Measurements from ENCODE around the gene MGAT4A.
A peak's percentile ranks its signal among the peaks of the same experiment; 100 is the strongest.

Gene MGAT4A

GRCh38 chr2:98656800-98657199 lies 74.1 kb downstream of the MGAT4A start:
- peak; percentile 91 to 93 for DNase-seq

GRCh38 chr2:98654699-98655495 lies 76.0 kb downstream of the MGAT4A start:
- DNase-seq: peak; percentile 76 to 77

GRCh38 chr2:98650998-98651397 lies 79.9 kb downstream of the MGAT4A start:
- DNase-seq: no peak

GRCh38 chr2:98649992-98650375 lies 80.9 kb downstream of the MGAT4A start:
- DNase-seq: no peak

GRCh38 chr2:98649135-98649991 lies 81.6 kb downstream of the MGAT4A start:
- DNase-seq: peak; percentile 86 to 90

- no peak for DNase-seq
These were observed 82.5 kb downstream of the MGAT4A start for GRCh38 chr2:98648451-98648850.

GRCh38 chr2:98647636-98648035 lies 83.3 kb downstream of the MGAT4A start:
- DNase-seq: no peak

GRCh38 chr2:98643496-98644100 lies 87.3 kb downstream of the MGAT4A start:
- DNase-seq: no peak

GRCh38 chr2:98637401-98638147 lies 93.4 kb downstream of the MGAT4A start:
- no peak for DNase-seq

- DNase-seq: no peak
These were observed 96.4 kb downstream of the MGAT4A start for GRCh38 chr2:98634406-98635092.

GRCh38 chr2:98632351-98632750 lies 98.6 kb downstream of the MGAT4A start:
- no peak for DNase-seq

- peak; percentile 10 to 21 for DNase-seq
These were observed 107.3 kb downstream of the MGAT4A start for GRCh38 chr2:98623657-98624056.

- DNase-seq: no peak
These were observed 113.8 kb downstream of the MGAT4A start for GRCh38 chr2:98617149-98617548.

- no peak for DNase-seq
These were observed 115.5 kb downstream of the MGAT4A start for GRCh38 chr2:98615481-98615880.

GRCh38 chr2:98614024-98614739 lies 116.8 kb downstream of the MGAT4A start:
- DNase-seq: no peak

GRCh38 chr2:98608962-98609604 lies 121.8 kb downstream of the MGAT4A start:
- DNase-seq: peak; percentile 31 to 33

GRCh38 chr2:98608116-98608961 lies 122.6 kb downstream of the MGAT4A start, which contains the start of the genes COA5 and UNC50:
Gene COA5 (minus strand): TSS chr2:98608512. CDS start chr2:98608405, 107 bp downstream.
Gene UNC50 (plus strand): TSS chr2:98608589. CDS start chr2:98609760, 1,171 bp downstream.
- peak; percentile 94 to 95 for DNase-seq

- peak in 1 of 2 donors; percentile 12 for DNase-seq
These were observed 123.2 kb downstream of the MGAT4A start for GRCh38 chr2:98607741-98608115.

- peak; percentile 4 to 25 for DNase-seq
These were observed 123.8 kb downstream of the MGAT4A start for GRCh38 chr2:98607104-98607503.
